BE2C (cell line): Measurements from ENCODE around the gene CNPY4.

ENCODE experiments used
- DNase-seq: peaks from one replicate; pipeline ENCODE4 v3.0.0-alpha.2; 2020
- H3K27me3 ChIP-seq: fragments of 250-450 bp; sonication (Bioruptor Pico); 2 replicates; pipeline ENCODE4 v1.5.1; 2020; ENCODE audit warnings: mild to moderate bottlenecking
- H3K36me3 ChIP-seq: fragments of 250-450 bp; sonication (Bioruptor Pico); 2 replicates; pipeline ENCODE4 v1.5.1; 2020; ENCODE audit warnings: mild to moderate bottlenecking
- H3K4me1 ChIP-seq: fragments of 250-450 bp; sonication (Bioruptor Pico); 2 replicates; pipeline ENCODE4 v1.5.1; 2020
- H3K4me3 ChIP-seq: 2 replicates; pipeline ENCODE4 v1.5.1; 2011; ENCODE audit warnings: low read depth, low read length
- H3K9me3 ChIP-seq: fragments of 250-450 bp; sonication (Bioruptor Pico); 2 replicates; pipeline ENCODE4 v1.5.1; 2020
- TF ChIP-seq, protein P1 (sequence below): IDR thresholded peaks from 2 replicates; pipeline ENCODE4 v1.5.1; 2012; ENCODE audit warnings: mild to moderate bottlenecking, low read depth, low read length

The CNPY4 gene

DNA sequence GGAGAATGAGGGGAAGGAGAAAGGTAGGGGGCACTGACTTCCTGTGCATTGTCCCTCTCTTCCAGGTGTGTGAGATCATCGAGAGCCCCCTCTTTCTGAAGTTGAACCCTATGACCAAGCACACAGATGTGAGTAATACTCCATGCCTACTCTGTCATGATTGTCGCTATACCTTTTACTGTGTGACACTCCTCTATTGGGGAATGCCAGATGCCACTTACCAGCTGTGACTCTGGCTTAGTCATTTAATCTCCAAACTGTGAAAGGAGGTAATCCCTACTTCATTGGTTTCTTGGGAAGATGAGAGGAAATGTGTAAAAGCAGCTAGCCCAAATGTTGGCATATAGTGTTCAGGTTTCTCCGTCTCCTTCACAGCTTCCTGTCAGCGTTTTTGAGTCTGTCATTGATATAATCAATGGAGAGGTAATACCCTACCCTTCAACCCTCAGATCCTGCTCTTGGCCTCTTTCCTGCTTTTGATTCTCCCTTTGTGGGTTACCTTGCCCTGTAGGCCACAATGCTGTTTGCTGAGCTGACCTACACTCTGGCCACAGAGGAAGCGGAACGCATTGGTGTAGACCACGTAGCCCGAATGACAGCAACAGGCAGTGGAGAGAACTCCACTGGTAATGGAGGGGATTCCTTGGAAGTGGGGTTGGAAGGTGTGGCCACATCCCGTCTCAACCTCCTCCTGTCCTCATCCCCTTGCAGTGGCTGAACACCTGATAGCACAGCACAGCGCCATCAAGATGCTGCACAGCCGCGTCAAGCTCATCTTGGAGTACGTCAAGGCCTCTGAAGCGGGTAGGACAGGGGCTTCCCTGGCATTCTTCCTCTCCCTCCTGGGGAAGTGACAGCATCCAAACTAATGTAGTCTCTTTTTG lies 28.7 kb upstream of the CNPY4 start:
- no peaks in the 10 kb centered on the region for H3K27me3 ChIP-seq
- peaks cover 53% of the 10 kb centered on the region for H3K36me3 ChIP-seq
- H3K4me3 ChIP-seq = no peak overlapping the region
- H3K9me3 ChIP-seq = no peaks in the 10 kb centered on the region
- TF ChIP-seq, protein P1, sequence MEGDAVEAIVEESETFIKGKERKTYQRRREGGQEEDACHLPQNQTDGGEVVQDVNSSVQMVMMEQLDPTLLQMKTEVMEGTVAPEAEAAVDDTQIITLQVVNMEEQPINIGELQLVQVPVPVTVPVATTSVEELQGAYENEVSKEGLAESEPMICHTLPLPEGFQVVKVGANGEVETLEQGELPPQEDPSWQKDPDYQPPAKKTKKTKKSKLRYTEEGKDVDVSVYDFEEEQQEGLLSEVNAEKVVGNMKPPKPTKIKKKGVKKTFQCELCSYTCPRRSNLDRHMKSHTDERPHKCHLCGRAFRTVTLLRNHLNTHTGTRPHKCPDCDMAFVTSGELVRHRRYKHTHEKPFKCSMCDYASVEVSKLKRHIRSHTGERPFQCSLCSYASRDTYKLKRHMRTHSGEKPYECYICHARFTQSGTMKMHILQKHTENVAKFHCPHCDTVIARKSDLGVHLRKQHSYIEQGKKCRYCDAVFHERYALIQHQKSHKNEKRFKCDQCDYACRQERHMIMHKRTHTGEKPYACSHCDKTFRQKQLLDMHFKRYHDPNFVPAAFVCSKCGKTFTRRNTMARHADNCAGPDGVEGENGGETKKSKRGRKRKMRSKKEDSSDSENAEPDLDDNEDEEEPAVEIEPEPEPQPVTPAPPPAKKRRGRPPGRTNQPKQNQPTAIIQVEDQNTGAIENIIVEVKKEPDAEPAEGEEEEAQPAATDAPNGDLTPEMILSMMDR = no peak
- DNase-seq = no peak
- 0 out of 2 replicates have a peak, but pooled peaks cover 2% of the 10 kb centered on the region for H3K4me1 ChIP-seq

DNA sequence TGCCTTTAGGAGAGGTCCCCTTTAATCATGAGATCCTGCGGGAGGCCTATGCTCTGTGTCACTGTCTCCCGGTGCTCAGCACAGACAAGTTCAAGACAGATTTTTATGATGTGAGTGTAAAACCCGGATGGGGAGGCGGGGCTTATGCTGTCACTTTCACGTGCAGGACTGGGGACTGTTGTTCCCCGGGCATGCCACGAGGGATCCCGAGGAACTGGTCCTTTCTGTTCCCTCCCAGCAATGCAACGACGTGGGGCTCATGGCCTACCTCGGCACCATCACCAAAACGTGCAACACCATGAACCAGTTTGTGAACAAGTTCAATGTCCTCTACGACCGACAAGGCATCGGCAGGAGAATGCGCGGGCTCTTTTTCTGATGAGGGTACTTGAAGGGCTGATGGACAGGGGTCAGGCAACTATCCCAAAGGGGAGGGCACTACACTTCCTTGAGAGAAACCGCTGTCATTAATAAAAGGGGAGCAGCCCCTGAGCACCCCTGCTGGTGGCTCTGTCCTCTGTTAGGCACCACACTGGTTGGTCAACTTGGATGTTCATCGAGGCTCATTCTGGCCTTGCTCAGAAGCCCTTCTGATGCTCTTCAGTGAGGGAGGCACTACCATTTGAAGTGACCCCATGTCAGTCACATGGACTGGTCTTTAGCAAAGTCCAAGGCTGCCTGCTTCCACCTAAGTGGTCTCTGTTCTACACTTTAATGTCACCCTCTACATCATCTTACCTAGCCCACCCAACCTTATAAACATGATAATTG lies 27.8 kb upstream of the CNPY4 start:
- TF ChIP-seq, protein P1 = peak; percentile 29; the same call in 1 of the 2 replicates
- Histone ChIP-seq H3K36me3 (peaks cover 62% of the 10 kb centered on the region), H3K9me3 (no peaks in the 10 kb centered on the region), H3K4me3 (no peak overlapping the region), H3K27me3 (no peaks in the 10 kb centered on the region), H3K4me1 (0 out of 2 replicates have a peak, but pooled peaks cover 2% of the 10 kb centered on the region)
- DNase-seq = peak; percentile 60

DNA sequence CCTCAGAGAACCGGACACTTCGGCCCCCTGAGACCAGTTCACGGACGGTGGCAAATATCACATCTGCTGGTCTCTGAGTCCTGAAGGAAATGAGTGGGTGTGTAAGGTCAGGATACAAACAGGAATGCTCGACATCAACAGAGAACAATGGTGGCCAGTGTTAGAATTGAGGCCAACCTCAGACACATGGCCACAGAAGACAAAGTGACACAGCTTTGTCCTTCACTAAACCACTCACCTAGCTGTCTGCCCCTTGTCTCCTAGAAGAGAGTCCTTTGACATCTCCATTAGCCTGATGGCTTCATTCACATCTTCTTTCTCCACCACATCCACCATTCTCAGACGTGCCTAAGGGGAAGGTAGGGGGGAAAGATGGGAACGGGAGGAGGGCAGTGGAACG lies 26.4 kb upstream of the CNPY4 start:
- H3K4me3 ChIP-seq = no peak overlapping the region
- peaks cover 76% of the 10 kb centered on the region for H3K36me3 ChIP-seq
- no peak for DNase-seq
- no peaks in the 10 kb centered on the region for H3K9me3 ChIP-seq
- no peaks in the 10 kb centered on the region for H3K27me3 ChIP-seq
- TF ChIP-seq, protein P1 = no peak
- no peaks in the 10 kb centered on the region for H3K4me1 ChIP-seq

DNA sequence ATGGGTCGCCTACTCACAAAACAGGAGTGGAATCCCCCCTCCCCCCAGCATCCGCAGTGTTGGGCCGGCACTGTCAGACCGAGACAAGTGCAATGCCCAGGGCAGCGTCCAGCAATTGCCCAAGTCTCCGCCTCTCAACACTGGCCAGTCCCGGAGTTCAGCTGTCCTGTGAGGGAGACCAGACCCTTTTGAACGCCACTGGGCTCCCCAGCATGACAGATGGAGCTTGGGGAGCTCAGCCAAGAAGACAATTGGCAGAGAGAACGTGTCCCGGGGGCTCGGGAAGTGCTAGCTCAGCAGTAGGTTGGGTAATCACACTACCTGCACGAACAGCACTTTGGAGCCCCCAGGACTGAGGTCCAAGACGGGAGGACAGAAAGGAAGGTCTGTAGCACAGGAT lies 25.9 kb upstream of the CNPY4 start:
- DNase-seq = no peak
- no peaks in the 10 kb centered on the region for H3K27me3 ChIP-seq
- H3K9me3 ChIP-seq = no peaks in the 10 kb centered on the region
- TF ChIP-seq, protein P1 = no peak
- H3K4me1 ChIP-seq = no peaks in the 10 kb centered on the region
- H3K36me3 ChIP-seq = peaks cover 81% of the 10 kb centered on the region
- H3K4me3 ChIP-seq = no peak overlapping the region

DNA sequence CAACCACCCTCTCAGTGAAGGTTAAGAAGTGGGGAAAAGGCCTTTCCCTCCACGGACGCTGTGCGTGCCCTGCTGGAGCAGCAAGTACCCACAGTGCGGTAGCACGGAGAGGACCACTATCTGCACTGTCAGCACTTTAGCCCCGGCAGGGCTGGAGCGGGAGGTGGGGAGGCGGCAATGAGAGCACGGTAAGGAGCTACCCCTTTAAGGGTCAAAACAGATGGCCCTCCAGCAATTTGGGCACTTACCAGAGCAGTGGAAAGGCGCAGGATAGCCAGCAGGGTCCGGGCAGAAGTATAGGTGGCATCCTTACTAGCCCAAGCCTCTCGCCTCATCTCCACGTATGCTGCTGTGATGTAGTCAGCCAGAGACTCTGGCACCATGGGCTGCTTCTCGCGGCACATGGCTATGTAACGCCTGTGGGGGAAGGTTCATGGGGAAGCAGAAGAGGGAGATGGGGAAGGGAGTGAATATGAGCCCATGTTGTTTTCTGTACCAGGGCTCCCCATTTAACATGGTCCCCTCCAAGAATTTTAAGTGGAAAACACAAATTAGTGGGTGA lies 25.4 kb upstream of the CNPY4 start:
- Histone ChIP-seq H3K9me3 (no peaks in the 10 kb centered on the region), H3K4me3 (no peak overlapping the region), H3K27me3 (no peaks in the 10 kb centered on the region), H3K4me1 (no peaks in the 10 kb centered on the region), H3K36me3 (peaks cover 86% of the 10 kb centered on the region)
- TF ChIP-seq, protein P1 = no peak
- peak; percentile 29 for DNase-seq
